KOPT-K1 (cell line): Measurements from ENCODE around the gene CCDC77.
"Not testable (repeated sequence)": the region's sequence is repeated elsewhere in the genome, so short reads cannot be mapped to it uniquely, and the experiment has no call there.

ENCODE experiments used
- H3K27ac ChIP-seq: fragments of 200-600 bp; sonication (generic); 2 replicates; pipeline ENCODE4 v1.5.1; 2016; ENCODE audit warnings: antibody characterized with exemption, mild to moderate bottlenecking, low read depth, low read length; ENCODE audit not compliant: poor library complexity, severe bottlenecking
- H3K36me3 ChIP-seq: fragments of 200-600 bp; sonication (generic); 2 replicates; pipeline ENCODE4 v1.5.1; 2017; ENCODE audit warnings: antibody characterized with exemption, mild to moderate bottlenecking, low read length, moderate library complexity; ENCODE audit not compliant: insufficient read depth
- H3K9me3 ChIP-seq: fragments of 200-600 bp; sonication (generic); 2 replicates; pipeline ENCODE4 v1.5.1; 2017; ENCODE audit warnings: antibody characterized with exemption, low read length, mild to moderate bottlenecking; ENCODE audit not compliant: insufficient read depth, poor library complexity, severe bottlenecking

CCDC77 gene

DNA sequence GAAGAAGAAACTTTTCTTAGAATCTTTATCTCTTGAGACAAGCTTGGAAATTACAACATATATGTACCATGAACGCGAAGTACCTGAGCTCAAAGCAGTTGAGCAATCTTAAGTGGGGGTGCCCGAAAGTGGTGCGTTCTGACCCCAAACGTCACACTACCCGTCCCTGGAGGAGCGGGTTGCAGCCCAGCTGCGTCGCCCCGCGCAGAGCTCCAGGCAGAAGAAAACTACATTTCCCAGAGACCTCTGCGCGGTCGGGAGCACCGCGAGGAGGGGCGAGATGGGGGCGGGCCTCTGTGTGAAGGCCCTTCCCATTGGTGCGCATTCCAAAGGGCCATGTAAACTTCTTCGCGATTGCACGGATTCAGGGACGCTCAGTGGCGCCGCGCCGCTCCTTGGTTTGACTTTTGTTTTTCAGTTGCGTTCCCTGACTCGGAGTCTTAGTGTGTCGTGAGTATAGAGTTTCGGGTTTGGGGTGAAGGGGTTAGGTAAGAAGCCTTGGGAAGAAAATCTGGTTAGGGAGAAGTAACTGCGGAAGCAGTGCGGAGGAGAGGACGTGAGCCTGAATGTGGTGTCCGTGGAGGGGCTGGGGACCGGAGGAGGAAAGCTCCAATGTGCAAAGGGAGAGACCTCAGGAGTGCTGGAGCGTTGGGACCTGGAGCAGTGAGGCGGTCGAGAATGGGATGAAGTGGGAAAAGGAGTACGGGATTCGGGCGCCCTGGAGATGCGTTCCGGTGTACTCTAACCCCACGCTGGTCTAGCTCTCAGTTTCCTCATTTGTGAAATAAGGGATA lies at the start of gene CCDC77:
TSS of gene CCDC77 (plus strand) at position 410 of the 794 bp plus-strand sequence. CDS start 7,740 bp downstream, outside the sequence.
- Histone ChIP-seq H3K9me3 (no peaks in the 10 kb centered on the region), H3K27ac (peak within 1 kb of the TSS; percentile 66), H3K36me3 (peaks cover 7% of the 10 kb centered on the region)

DNA sequence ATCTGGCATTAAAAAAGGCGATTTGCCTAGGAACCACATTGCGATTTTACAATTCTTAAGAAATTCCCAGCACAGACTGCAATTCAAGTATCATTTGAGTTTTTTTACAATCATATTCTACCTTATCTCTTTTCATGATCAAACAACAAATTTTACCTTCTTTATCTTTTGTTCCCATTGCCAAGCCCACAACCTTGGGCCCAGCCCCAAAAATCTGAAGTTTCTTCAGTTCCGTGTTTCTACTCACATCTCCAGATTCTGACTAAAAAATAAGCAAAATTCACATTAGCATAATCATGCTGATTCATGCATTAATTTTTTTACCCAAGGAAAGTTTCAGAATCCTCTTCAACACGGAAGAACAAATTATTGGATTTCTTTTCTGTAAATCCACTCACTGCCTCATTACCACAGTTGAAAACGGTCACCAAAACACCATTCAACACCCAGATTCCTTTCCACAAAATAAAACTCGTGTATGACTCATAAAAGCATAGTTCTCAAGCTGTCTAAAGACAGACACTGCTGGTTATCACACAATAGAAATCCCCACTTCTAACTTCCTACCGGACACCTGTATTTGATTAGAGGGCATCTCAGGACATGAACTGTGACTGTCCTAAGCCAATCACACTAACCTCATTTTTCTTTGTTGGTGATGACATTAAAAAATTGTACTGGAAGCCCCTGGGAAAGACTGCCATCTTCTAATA lies 45.0 kb upstream of the CCDC77 start:
- Histone ChIP-seq H3K27ac (no peak overlapping the region), H3K9me3 (peaks cover 7% of the 10 kb centered on the region), H3K36me3 (peaks cover 99% of the 10 kb centered on the region)

DNA sequence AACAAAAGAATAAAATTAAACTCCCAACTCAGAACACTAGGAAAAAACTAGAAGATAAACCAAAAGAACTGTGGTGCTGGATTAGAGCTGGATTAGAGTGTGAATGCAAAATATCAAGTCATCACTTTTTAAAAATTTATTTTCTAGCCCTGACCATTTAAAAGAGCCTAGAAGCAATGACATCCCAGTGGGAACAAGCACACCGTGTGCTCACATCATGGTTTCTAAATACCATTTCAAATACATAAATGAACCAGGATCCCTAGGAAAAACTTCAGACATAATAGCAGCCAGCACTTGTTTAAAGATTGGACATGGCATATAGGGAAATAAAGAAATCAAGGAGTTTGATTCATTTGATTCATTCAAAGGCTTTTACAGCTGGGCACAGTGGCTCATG lies 42.4 kb upstream of the CCDC77 start:
- Histone ChIP-seq H3K27ac (no peak overlapping the region), H3K9me3 (peaks cover 7% of the 10 kb centered on the region), H3K36me3 (peaks cover 100% of the 10 kb centered on the region)

DNA sequence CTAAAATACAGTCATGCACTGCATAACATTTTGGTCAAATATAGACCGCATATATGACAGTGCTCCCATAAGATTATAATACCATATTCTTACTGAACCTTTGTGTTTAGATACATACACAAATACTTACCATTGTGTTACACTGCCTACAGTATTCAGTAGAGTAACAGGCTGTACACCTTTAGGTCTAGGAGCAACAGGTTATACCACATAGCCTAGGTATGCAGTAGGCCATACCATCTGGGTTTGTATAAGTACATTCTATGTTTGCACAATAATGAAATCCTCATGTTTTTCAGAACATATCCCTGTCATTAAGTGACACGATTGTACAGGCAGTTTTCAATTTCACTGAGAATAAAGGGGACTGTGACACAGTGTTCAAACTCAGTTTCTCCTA lies 34.6 kb upstream of the CCDC77 start:
- Histone ChIP-seq H3K36me3 (peaks cover 96% of the 10 kb centered on the region), H3K27ac (no peak overlapping the region)

DNA sequence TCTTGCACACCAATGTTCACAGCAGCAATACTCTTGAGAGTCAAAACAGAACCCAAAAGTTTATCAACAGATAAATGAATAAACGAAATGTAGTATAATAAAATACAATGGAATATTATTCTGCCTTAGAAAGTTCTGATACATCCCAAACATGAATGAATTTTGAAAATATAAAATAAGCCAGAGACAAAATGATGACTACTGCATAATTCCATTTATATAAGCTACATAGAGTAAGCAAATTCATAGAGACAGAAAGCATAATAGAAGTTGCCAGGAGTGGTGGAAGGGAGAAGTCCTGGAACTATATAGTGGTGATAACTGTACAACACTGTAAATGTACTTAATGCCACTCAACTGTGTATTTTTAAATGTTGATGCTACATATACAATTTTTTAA lies 33.5 kb upstream of the CCDC77 start:
- peaks cover 84% of the 10 kb centered on the region for H3K36me3 ChIP-seq
- H3K9me3 ChIP-seq: peaks cover 16% of the 10 kb centered on the region
- H3K27ac ChIP-seq: no peak overlapping the region

More for the DNA sequence above, 34.6 kb upstream of the CCDC77 start:
- H3K9me3 ChIP-seq: peaks cover 16% of the 10 kb centered on the region

DNA sequence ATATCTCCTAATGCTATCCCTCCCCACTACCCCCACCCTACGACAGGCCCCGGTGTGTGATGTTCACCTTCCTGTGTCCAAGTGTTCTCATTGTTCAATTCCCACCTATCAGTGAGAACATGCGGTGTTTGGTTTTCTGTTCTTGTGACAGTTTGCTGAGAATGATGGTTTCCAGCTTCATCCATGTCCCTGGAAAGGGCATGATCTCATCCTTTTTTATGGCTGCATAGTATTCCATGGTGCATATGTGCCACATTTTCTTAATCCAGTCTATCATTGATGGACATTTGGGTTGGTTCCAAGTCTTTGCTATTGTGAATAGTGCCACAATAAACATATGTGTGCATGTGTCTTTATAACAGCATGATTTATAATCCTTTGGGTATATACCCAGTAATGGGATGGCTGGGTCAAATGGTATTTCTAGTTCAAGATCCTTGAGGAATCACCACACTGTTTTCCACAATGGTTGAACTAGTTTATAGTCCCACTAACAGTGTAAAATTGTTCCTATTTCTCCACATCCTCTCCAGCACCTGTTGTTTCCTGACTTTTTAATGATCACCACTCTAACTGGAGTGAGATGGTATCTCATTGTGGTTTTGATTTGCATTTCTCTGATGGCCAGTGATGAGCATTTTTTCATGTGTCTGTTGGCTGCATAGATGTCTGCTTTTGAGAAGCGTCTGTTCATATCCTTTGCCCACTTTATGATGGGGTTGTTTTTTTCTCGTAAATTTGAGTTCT lies 30.5 kb upstream of the CCDC77 start:
- not testable (repeated sequence) for H3K27ac ChIP-seq
- Histone ChIP-seq H3K36me3 (peaks cover 67% of the 10 kb centered on the region), H3K9me3 (peaks cover 11% of the 10 kb centered on the region)

DNA sequence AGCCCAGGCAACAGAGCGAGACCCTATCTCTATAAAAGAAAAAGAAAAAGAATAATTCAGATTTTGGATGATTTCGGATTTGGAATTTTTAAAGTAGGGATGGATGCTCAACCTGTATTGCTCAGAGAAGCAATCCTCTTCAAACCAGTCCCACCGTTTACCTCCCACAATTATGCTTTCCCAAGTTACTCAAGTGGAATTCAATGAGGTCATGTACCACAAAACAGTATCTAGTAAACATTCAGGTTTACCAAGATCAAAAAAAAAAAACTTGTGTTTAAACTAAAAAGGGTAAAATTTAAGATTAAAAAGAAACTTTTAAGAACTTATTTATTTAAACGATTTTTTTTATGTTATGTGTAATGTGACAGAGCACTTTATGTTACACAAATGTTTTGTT lies 14.8 kb upstream of the CCDC77 start:
- peaks cover 49% of the 10 kb centered on the region for H3K36me3 ChIP-seq
- no peaks in the 10 kb centered on the region for H3K9me3 ChIP-seq
- H3K27ac ChIP-seq: no peak overlapping the region

DNA sequence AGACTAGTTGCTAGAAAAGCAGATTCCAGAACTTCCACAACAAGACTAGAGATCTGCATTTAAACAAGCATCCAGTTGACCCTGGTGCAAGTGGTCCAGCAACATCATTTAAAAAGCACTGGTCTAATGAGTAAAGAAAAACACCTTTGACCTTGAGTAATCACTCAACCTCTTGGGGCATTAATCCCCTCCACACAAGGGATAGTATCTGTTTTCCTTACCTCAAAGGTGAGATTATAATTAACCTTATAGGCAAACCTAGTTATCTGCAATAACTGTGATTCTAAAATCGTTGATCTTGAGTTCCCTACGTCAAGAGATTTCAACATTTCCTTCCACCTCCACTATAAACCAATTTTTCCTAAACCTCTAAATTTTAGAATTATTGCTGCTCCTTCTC lies 13.4 kb upstream of the CCDC77 start:
- H3K36me3 ChIP-seq: peaks cover 36% of the 10 kb centered on the region
- no peaks in the 10 kb centered on the region for H3K9me3 ChIP-seq
- H3K27ac ChIP-seq: peak overlapping the region; percentile 90

DNA sequence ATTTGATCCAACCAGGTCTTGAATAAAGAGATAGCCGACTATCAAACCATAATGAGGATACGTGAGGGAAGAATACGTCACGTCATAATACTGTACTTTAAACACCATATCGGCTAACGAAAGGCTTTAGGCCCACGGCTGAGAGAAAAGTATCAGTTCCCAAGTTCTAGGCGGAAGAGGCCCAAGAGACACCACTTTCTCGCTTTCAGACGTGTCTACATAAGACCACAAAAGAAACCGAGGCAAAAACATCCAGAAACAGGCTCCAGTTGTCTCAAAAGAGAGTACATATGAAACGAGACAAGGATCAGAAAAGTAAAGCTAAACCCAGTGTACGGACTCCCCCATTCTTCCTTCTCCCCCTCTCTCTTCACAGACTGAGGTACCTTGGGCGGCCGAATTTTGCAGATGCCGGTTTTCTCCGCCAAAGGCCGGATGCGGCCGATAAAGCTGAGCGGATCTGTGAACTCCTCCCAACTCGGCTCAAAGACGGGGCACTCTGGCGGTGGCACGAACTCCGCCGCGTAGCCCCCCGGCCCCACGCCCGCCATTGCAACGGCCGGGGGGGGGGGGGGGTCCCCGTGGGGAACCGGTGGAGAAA lies 12.8 kb upstream of the CCDC77 start:
- H3K27ac ChIP-seq: peak overlapping the region; percentile 90
- H3K36me3 ChIP-seq: peaks cover 30% of the 10 kb centered on the region
- H3K9me3 ChIP-seq: no peaks in the 10 kb centered on the region

DNA sequence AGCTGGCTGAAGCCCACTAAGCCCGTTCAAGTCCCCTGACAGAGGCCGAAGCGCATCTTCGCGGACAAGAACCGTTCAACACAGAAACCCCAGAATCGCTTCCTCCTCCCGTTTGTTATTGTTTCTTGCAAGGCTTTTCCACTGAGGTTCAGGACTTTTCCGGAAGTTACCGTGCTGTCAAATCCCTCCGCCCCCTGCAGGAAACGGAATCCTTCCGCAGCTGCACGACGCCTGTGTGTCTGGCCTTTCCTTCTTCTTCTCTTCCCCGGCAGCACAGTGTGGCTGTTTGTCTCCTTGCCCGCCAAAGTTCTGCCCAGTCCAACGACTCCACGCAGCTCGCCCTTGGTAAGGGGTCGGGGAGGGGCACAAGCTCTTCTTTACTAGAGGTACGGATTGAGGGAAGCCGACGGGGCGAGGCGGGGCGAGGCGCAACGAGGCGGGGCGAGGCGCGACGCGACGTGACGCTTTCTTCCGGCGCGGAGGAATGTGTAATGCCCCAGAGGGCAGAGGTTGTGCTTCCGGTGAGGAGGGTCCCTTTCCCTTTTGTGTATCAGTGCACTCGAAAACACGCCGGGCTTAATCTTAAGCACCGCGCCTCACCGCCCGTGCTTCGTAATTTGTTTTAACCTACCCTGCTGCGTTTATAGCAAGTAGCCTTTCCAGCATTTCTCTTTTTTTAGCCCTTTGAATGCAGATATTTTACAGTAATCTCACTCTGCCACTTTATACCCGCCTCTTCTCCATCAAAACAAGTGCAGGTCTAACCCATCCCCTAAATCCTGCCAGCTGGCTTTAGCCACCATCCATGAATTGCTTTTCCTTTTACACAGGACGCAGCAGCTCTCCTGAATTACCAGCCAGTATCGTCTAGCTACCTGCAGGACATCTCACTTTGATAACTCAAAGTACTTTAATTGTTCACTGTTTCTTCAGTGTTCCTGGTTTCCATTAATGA lies 12.0 kb upstream of the CCDC77 start, which contains the start of gene KDM5A:
TSS of gene KDM5A (minus strand) at position 179 of the 955 bp plus-strand sequence. CDS start 229 bp downstream, outside the sequence.
- peak within 1 kb of the TSS; percentile 90 for H3K27ac ChIP-seq
- H3K36me3 ChIP-seq: peaks cover 22% of the 10 kb centered on the region
- H3K9me3 ChIP-seq: no peaks in the 10 kb centered on the region

DNA sequence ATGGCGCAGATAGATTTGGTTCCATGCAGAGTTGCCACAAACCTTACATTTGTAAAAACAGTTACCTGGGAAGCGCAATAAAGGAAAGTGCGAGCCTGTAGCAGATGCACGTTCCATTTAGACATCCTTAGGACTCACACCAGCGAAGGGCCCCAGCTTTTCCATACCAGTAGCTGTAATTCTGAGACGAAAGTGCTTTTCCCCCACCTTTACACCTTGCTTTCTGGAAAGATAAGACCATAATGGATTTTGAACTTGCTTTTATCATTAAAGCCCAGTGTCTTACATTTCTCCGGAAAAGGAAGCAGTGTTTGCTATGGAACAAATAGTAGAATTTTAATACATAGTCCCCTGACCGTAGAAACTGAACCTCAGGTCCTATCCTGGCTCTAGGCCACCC lies 616 bp upstream of the CCDC77 start:
- Histone ChIP-seq H3K9me3 (no peaks in the 10 kb centered on the region), H3K36me3 (peaks cover under 1% of the 10 kb centered on the region; the same call in 1 of the 2 replicates), H3K27ac (peak overlapping the region; percentile 66)

DNA sequence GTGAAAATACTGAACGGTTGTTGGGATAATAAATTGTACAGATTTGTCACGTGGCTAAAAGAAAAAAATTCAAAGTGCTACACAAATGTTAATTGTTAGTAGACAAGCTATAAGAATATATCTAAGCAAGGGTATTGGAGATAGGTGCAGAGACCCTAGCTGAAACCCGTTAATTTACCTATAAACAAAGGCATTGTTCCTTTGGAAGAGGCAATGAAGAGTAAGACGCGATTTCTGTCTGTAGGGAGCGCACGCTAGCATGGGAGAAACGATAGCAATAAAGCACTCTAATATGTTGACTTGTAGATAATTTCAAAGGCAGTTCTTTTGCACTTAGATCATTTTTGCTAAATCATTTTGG lies 565 bp downstream of the CCDC77 start:
- H3K9me3 ChIP-seq: no peaks in the 10 kb centered on the region
- peak overlapping the region; percentile 66 for H3K27ac ChIP-seq
- H3K36me3 ChIP-seq: peaks cover 12% of the 10 kb centered on the region

DNA sequence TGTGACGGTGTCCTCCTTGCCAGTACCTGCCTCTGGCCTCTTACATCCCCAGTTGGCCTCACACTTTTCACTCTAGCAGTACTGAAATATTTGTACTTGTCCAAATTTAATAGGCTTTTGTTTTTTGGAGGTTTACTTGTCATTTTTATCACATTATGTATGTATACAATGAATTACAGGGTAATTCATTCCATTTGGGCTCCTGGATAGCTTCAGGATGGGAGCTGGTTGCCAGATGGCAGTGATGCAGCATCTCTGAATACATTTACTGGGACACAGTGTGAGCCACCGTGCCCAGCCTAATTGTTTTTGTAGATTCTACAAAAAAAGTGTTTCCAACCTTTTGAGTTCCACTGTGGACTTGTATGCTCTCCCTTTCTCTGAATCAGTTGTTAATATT lies 13.4 kb downstream of the CCDC77 start:
- Histone ChIP-seq H3K27ac (no peak overlapping the region), H3K36me3 (peaks cover 80% of the 10 kb centered on the region), H3K9me3 (no peaks in the 10 kb centered on the region)

DNA sequence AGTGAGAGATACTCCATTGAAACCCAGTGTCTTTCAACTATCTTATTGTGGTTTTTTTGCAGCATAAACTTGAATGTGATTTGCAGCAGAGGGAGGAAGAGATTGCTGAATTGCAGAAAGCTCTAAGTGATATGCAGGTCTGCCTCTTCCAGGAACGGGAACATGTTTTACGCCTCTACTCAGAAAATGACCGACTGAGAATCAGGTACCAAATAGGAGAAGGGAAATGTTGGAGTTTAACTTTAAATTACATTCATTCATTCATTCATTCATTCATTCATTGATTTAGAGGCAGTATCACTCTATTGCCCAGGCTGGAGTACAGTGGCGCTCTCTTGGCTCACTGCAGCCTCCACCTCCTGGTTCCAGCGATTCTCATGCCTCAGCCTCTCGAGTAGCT lies 17.0 kb downstream of the CCDC77 start:
- Histone ChIP-seq H3K27ac (no peak overlapping the region), H3K9me3 (no peaks in the 10 kb centered on the region), H3K36me3 (peaks cover 58% of the 10 kb centered on the region)
